Head of caudate nucleus (tissue), 42 donors: ENCODE data around the gene MRNIP.
A peak's percentile ranks its signal among the peaks of the same experiment; 100 is the strongest.

Experiments
- DNase-seq, 42 donors: peaks; one replicate each; pipeline versions ENCODE4 v3.0.0 to v3.0.0-alpha.2; 2020 to 2021; ENCODE audit warnings: mixed read lengths in 7 of 42
- intact Hi-C: fragments of 100-400 bp; cut with DNase I; formaldehyde crosslinking; loops from one replicate; pipeline ENCODE4 v1.15.0; 2022

Gene MRNIP

GRCh38 chr5:179801304-179802206 lies 57.1 kb downstream of the MRNIP start:
- intact Hi-C loops = no loop called here
- peak in 33 of 42 donors; percentile 46 to 88 (median 67) for DNase-seq

DNA sequence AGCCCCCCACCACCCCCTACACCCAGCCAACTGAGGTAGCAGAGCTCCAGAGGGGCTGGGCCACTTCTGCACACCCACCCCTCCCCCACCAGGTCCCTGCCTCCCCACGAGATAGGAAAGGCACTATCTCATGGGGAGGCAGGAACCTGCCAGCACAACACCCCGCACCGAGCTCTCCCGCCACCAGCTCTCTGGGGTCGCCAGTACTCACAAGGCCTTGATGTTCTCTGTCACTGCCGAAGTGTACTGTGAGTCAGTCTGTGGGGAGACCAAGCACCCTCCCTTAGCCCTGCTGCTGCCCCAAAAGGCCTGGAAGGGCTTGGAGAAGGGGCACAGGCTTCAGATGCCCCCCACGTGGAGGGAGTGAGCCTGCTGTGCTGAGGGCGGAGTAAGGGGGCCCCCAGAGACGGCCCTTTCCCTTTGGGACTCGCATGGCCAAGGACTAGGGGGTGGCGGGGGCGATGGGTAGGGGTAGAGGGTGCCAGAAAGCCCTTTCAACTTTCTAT lies 57.9 kb downstream of the MRNIP start:
- DNase-seq = no peak
- intact Hi-C loops = no loop called here

DNA sequence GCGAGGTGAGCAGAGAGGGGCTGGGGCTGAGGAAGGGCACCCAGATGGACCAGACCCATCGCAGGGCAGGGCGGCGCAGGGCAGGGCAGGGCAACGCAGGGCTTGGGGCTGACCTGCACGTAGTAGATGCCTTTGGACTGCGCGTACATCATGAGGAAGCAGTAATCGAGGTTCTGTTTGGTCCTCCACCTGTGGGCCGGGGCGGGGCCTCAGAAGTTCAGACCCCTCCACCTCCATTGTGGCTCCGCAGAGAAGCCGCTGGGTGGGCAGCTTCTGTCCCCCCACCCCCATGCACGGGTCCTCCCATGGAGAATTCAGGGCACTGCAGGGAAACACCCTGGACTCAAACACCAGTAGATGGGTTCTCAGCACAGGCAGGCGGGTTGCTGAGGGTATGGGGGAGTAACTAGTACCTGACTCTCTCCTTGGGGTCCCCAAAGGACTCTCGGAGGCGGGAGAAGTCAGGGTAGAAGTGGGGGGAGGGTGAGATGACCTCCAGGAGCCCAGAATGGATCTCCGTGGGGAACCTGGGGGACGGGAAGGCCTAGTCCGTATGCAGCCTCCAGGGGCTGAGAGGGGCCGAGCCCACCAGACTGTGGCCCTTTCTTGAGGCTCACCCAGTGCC lies 58.4 kb downstream of the MRNIP start:
- intact Hi-C loops = no loop called here
- DNase-seq = no peak

GRCh38 chr5:179799644-179799973 lies 59.0 kb downstream of the MRNIP start:
- DNase-seq = no peak

GRCh38 chr5:179798771-179799643 lies 59.6 kb downstream of the MRNIP start:
- intact Hi-C loops = no loop called here
- peak in 1 of 42 donors; percentile 22 for DNase-seq

More at GRCh38 chr5:179799644-179799973, 59.0 kb downstream of the MRNIP start:
- intact Hi-C loops = no loop called here

DNA sequence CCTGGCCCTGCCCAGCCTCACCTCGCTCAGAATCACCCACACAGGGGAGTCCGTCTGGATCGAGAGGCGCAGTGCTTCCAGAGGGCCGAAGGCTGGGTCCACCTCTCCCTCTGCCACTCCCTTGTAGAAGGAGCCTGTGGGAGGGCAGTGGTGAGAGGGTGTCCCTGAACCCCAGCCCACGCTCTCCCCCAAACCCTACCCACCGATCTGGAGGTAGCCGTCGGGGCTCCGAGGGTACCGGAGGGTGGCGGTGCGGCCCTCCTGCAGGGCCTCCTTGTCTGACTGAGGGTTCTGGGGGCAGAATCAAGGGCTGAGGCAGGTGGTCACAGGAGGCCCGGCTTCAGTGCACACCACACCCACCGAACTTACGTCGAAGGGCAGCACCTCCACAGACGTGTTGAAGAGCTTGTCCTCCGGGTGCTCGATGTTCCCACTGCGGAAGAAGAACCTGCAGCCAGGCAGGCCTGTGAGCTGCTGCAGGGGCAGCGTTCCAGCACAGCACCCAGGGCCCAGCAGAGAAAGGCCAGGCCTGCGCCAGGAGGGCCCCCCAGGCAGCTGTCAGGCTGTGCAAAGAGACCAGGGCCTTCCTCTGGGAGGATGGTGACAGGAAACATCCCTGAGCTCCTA lies 60.4 kb downstream of the MRNIP start:
- no peak for DNase-seq
- intact Hi-C loops = no loop called here

GRCh38 chr5:179797741-179798140 lies 60.9 kb downstream of the MRNIP start:
- intact Hi-C loops = no loop called here
- no peak for DNase-seq

GRCh38 chr5:179796877-179797608 lies 61.6 kb downstream of the MRNIP start:
- intact Hi-C loops = no loop called here
- DNase-seq = no peak

DNA sequence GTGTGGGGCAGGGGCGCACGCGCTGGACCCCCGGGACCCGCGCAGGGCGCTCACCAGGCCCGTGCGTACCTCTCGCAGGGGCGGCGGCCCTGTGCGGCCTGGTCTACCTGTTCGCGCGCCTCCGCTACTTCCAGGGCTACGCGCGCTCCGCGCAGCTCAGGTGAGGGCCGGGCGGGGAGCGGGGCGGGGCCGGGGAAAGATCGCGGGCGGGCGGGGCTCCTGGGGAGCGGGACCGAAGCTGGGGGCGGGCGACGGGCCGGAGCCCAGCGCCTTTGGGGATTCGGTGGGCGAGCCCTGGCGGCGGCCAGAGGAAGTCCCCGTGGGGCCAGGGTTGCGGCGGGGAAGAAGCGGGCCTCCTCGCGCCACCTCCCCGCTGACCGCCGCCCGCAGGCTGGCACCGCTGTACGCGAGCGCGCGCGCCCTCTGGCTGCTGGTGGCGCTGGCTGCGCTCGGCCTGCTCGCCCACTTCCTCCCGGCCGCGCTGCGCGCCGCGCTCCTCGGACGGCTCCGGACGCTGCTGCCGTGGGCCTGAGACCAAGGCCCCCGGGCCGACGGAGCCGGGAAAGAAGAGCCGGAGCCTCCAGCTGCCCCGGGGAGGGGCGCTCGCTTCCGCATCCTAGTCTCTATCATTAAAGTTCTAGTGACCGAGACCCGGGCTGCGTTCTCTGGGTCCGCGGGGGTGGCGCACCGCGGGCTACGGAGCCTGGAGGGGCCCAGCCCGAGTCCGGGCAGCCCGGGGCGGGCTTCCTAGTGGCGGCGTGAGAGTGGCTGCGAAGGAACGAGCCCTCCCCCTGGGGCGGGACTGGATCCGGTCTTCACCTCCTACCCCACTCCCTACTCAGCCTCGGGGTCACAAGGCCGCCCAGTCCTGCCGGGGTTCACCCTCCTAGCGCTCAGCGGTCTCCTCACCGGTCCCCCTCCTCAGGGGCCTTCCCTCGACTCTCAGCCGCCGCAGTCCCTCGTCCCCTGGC lies 62.5 kb downstream of the MRNIP start:
- intact Hi-C loops = no loop called here
- DNase-seq = peak in 38 of 42 donors; percentile 62 to 89 (median 80)

- intact Hi-C loops = no loop called here
- peak in 1 of 42 donors; percentile 33 for DNase-seq
Measured at GRCh38 chr5:179795049-179795862, 63.4 kb downstream of the MRNIP start.

- DNase-seq = no peak
Measured at GRCh38 chr5:179794575-179794974, 64.0 kb downstream of the MRNIP start.

DNA sequence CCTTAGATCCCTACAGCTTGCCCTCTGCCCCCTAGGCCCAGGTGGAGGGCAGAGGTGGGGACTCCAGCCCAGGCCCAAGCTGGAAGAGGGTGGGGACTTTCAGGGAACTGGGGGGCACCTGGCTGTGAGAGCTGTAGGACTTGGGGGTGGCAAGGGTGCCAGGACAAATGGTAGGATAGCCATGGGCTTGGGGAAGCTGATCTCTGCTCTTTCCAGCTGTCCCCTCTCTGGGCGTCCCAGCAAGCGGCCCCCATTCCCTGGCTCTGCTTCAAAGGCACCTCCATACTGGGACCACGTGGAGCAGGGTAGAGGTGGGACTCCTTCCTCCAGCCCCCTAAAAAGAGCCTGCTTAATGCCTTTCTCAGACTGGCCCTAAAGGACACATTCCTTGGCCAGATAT lies 64.4 kb downstream of the MRNIP start:
- intact Hi-C loops = no loop called here

More at GRCh38 chr5:179794575-179794974, 64.0 kb downstream of the MRNIP start:
- intact Hi-C loops = no loop called here

GRCh38 chr5:179793468-179794139 lies 65.0 kb downstream of the MRNIP start, which contains the start of gene LTC4S:
Gene LTC4S, plus strand, starts transcription at chr5:179793986. Its CDS starts 95 bp downstream, at chr5:179794081.
- DNase-seq = peak in 36 of 42 donors; percentile 34 to 78 (median 64)
- intact Hi-C loops = no loop called here

More for the DNA sequence above, 64.4 kb downstream of the MRNIP start:
- no peak for DNase-seq

GRCh38 chr5:179792612-179793467 lies 65.8 kb downstream of the MRNIP start:
- DNase-seq = peak in 4 of 42 donors; percentile 26 to 56 (median 34)
- intact Hi-C loops = no loop called here
